HG03045 (cell line): ENCODE measurements around the gene NTPCR.
"Not testable (repeated sequence)": the region's sequence is repeated elsewhere in the genome, so short reads cannot be mapped to it uniquely, and the experiment has no call there.

Experiments used
- ATAC-seq: cut with Tn5 transposase; IDR thresholded peaks from one replicate; pipeline ENCODE4 v1.9.1; 2021; ENCODE audit warnings: mild to moderate bottlenecking, moderate library complexity; ENCODE audit not compliant: unreplicated experiment

NTPCR gene

GRCh38 chr1:232983375-232983774 lies 33.0 kb downstream of the NTPCR start:
- no peak for ATAC-seq

- ATAC-seq = no peak
Observed at GRCh38 chr1:232983817-232984567, 33.6 kb downstream of the NTPCR start.

GRCh38 chr1:232984577-232985425 lies 34.4 kb downstream of the NTPCR start:
- ATAC-seq = no peak

DNA sequence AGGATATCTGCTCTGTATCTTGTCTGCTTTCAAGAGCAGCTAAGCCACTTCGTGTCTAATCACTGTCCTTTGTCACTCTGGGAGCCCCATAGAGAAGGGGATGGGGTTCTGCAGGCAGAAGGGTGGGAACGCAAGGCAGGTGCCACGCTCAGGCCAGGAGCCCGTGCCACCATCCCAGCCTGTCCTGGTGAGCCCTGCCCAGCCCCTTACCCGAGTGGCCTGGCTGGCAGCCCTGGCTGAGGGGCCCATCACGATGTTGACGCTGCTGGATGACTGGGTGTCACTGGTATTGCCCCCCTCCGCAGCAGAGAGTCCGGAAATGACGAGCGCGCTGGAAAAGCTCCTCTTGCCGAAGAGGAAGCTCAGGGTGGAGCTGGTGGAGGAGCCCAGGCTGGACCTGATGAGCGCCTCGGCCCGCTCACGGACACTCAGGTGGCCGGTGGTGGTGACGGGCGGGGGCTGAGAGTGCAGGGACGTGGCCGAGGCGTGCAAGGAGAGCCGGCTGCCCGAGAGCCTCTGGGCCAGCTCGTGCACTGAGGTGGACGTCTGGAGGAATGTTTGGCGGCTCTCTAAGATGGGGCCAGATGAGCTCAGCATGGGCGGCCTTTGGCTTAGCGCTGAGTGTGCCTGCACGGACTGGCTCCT lies 35.6 kb downstream of the NTPCR start:
- no peak for ATAC-seq

- ATAC-seq = no peak
Observed at GRCh38 chr1:232986527-232986922, 36.1 kb downstream of the NTPCR start.

DNA sequence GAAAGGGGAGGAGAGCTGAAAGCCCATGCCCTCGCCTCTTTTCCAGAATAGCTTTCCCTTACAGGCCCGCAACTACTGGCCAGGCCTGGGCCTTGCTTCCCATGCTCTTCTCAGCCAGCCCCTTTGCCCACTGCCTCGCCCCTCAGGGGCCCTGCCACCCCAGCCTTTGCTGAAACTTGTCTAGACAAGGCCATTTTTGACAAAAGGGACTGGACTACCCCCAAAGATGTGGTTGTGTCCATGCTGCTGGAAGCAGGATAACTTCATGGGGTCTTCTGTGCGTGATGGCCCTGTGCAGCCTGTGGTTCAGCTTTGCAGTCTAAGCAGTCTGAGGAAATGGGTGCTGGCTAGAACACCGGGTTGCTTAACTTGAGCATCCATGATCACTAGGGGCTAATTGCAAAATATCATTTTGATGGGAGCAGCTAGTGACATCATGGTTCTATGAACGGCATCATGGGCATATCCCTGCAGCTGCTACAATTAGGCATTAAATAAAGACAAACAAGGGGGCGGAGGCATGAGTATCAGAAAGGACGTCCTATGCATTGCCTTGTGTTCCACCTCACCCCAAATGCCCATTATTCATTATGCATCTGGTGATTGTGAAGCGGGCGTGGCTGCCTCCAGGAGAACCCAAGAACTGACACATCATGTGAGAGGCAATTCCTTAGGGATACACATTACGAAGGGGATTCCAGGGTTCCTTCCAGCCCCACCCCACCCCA lies 36.8 kb downstream of the NTPCR start:
- ATAC-seq = no peak

GRCh38 chr1:232987774-232988140 lies 37.3 kb downstream of the NTPCR start:
- no peak for ATAC-seq

- ATAC-seq = no peak
Observed at GRCh38 chr1:232988572-232989040, 38.2 kb downstream of the NTPCR start.

DNA sequence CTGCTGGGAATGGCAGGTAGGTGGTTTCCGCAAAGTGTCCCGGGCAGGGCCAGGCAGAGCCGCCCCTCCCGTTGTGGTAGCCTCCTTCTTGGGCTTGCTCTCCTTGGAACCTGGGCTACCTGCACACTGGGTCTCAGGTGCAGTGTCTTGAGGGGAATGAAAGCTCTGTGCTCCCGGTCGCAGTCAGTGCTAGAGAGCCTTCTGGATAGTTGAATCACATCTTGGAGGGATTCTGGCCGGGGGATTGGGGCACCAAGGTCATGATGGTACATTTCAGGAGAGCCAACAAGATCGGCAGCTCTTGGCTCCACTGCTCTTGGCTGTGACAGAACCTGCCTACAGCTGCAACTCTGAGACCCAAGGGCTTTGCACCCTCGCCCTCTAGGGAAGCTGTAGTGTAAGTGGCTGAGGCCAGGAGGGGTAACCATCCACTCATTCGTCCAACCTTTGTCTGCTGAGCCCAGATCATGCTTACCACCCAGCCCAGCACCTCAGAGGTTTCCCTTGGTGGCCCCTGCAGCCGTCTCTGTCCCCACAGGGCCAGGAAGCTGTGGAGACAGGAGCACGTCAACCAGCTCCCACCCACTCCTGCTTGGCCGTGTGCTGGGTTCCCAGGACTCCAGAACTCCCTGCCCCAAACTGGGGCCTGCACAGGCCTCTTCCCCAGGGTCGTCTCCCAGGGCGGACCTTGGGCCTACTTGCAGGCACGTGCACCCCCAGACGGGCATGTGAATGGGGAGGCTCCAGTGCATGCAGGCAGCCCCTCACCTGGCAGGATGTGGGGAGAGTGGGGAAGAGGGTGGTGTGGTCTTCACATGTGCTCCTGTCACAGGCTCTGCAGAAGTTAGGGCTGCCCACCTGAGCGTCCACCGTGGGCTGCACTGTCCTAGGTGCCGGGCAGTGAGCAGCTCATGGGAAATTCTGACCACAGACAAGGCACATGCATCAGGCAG lies 40.0 kb downstream of the NTPCR start:
- no peak for ATAC-seq

GRCh38 chr1:232991238-232991637 lies 40.8 kb downstream of the NTPCR start:
- ATAC-seq = no peak

- ATAC-seq = no peak
Observed at GRCh38 chr1:232992227-232992626, 41.8 kb downstream of the NTPCR start.

DNA sequence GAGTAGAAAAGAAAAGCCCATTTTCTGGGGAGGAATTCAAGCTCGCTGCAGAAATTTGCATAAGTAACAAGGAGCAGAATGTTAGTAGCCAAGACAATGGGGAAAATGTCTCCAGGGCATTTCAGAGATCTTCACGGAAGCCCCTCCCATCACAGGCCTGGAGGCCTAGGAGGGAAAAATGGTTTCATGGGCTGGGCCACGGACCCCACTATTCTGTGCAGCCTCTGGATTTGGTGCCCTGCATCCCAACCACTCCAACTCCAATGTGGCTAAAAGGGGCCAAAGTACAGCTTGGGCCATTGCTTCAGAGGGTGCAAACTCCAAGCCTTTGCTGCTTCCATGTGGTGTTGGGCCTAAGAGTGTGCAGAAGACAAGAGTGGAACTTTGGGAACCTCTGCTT lies 43.1 kb downstream of the NTPCR start:
- no peak for ATAC-seq

DNA sequence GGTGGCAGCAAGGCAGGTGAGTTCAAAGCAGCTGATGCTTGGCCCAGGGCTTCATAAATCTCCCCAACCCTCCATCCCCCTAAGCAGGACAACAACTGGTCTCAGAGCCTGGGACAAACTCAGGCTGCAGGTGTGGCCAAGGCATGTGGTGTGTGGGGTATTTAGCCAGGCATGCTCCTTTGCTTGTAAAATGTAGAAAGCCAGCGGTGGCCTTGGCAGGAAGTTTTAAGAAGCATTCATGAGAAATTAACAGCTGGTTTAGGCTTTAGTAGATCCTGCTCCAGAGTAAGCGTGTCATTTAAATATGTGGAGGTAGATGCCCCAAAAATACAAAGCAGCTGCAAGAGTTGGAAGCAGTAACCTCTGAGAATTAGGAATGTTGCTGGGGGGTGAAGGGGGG lies 44.8 kb downstream of the NTPCR start:
- no peak for ATAC-seq

DNA sequence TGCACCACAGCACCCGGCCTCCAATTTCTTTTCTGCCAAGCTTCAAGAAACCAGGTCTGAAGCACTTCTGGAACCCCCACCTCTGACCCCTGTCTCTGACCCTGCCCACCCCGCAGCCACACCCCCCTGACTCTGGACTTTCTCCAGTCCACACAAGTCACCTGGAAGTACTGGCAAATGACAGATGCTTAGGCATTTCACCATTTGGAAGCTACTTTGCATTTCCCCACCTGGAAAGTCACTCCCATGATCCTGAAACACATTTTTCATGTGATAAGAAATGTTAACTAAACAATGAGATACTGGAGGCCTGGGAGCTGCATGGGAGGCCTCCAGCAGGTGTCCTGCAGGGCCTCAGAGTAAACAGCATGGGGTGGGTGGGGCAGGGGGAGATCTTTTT lies 45.7 kb downstream of the NTPCR start:
- ATAC-seq = no peak

GRCh38 chr1:232998138-232998537 lies 47.7 kb downstream of the NTPCR start:
- ATAC-seq = no peak

GRCh38 chr1:232998646-232999045 lies 48.2 kb downstream of the NTPCR start:
- no peak for ATAC-seq

DNA sequence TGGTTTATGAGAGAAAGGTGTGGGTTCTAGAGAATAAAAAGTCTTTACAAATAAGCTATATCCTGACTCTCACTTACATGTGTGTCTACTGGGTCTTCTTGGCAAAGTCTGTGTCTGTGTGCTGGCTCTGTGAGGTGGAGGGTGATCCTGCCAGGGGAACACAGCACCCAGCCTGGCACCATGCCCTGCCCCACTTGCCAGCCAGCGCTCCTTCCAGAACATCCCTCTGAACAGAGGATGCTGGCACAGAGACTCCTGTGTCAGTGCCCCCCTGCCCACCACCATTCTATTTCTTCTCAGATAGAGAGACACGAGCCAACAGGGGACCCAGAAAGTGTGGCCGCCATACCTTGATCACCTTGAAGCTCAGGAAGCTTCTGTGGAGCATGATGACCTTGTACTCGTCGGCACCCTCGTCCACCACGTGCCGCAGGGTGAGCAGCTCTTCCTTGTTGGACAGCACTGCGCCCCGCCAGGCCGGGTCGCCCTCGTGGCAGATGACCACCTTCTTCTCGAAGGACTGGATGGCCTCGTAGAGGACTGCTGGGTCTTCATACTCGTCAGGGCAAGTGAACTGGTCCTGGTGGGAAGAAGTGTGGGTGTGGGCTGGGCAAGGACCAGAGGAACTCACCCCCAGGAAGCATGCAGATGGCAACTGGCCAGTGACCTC lies 49.7 kb downstream of the NTPCR start:
- ATAC-seq = no peak

GRCh38 chr1:233003638-233004037 lies 53.2 kb downstream of the NTPCR start:
- ATAC-seq = not testable (repeated sequence)

GRCh38 chr1:233004451-233004850 lies 54.0 kb downstream of the NTPCR start:
- ATAC-seq = no peak
